SK-N-MC (cell line): ENCODE measurements around the gene PIK3R2.

Source experiments
- EZH2 ChIP-seq: fragments of 200-600 bp; sonication (generic); IDR thresholded peaks from one replicate; pipeline ENCODE4 v1.6.1; 2017; ENCODE audit warnings: antibody characterized with exemption
- FOXP2 ChIP-seq: optimal IDR thresholded peaks from 2 replicates; pipeline ENCODE3; 2011; ENCODE audit warnings: mild to moderate bottlenecking, moderate library complexity; ENCODE audit not compliant: insufficient read depth; ENCODE audit errors: extremely low read length, control extremely low read depth
- POLR2AphosphoS5 ChIP-seq: IDR thresholded peaks from 2 replicates; pipeline ENCODE4 v1.6.1; 2012; ENCODE audit warnings: mild to moderate bottlenecking, low read depth, low read length, borderline replicate concordance

DNA sequence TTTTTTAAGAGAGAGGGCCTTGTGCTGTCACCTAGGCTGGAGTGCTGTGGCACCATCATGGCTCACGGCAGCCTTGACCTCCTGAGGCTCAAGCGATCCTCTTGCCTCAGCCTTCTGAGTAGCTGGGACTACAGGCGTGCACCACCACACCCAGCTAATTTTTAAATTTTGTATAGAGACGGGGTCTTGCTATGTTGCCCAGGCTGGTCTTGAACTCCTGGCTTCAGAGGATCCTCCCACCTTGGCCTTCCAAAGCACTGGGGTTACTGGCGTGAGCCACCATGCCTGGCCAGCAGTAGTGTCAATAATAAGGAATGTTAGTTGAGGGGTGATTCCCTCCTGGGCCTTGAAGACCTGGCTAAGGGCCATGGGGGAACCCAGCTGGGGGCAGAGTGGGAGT lies 31.8 kb upstream of the PIK3R2 start:
- TF ChIP-seq EZH2 = no peak
- no peak for TF ChIP-seq POLR2AphosphoS5
- TF ChIP-seq FOXP2 = no peak
